OCI-LY3 (cell line): ENCODE results near the gene PTPRQ.
A peak's percentile ranks its signal among the peaks of the same experiment; 100 is the strongest.

Source experiments
- H2AFZ ChIP-seq: fragments of 200-600, 300-600 bp; shearing (Covaris generic); 2 replicates; pipeline ENCODE4 v1.6.0; 2014; ENCODE audit warnings: antibody characterized with exemption, low read depth, low read length
- H3K27ac ChIP-seq: fragments of 200-600, 300-600 bp; sonication (generic); 2 replicates; pipeline ENCODE4 v1.5.1; 2014; ENCODE audit warnings: mild to moderate bottlenecking, low read length, moderate library complexity, mixed read lengths
- H3K27me3 ChIP-seq: fragments of 200-600, 300-600 bp; sonication (generic); 2 replicates; pipeline ENCODE4 v1.6.1; 2014; ENCODE audit warnings: low read depth, low read length, mixed read lengths
- H3K36me3 ChIP-seq: fragments of 200-600, 300-600 bp; sonication (generic); replicated peaks from 2 replicates; pipeline ENCODE3; 2014; ENCODE audit warnings: low read depth, low read length, mixed read lengths
- H3K4me1 ChIP-seq: fragments of 300-600, 200-600 bp; sonication (generic); 2 replicates; pipeline ENCODE4 v1.6.1; 2014; ENCODE audit warnings: low read length, mixed read lengths
- H3K4me2 ChIP-seq: fragments of 200-600, 300-600 bp; sonication (generic); 2 replicates; pipeline ENCODE4 v1.6.1; 2014; ENCODE audit warnings: low read length, mixed read lengths
- H3K4me3 ChIP-seq: fragments of 300-600, 200-600 bp; sonication (generic); 2 replicates; pipeline ENCODE4 v1.5.1; 2014; ENCODE audit warnings: antibody characterized with exemption, mild to moderate bottlenecking, low read length, moderate library complexity
- H3K79me2 ChIP-seq: fragments of 300-600, 200-600 bp; shearing (Covaris generic); 2 replicates; pipeline ENCODE4 v1.6.1; 2014; ENCODE audit warnings: mild to moderate bottlenecking, low read length, mixed read lengths
- H3K9ac ChIP-seq: fragments of 300-600, 200-600 bp; shearing (Covaris generic); 2 replicates; pipeline ENCODE4 v1.6.0; 2014; ENCODE audit warnings: mild to moderate bottlenecking, low read length, moderate library complexity
- H3K9me3 ChIP-seq: fragments of 200-600, 300-600 bp; shearing (Covaris generic); 2 replicates; pipeline ENCODE4 v1.6.1; 2014; ENCODE audit warnings: low read length, mixed read lengths; ENCODE audit not compliant: insufficient read depth
- H4K20me1 ChIP-seq: fragments of 200-600, 300-600 bp; sonication (generic); 2 replicates; pipeline ENCODE4 v1.6.1; 2016; ENCODE audit warnings: low read length, mixed read lengths; ENCODE audit not compliant: insufficient read depth
- EZH2phosphoT487 ChIP-seq: fragments of 200-600 bp; shearing (Covaris generic); IDR thresholded peaks from 2 replicates; pipeline ENCODE4 v1.6.1; 2018; ENCODE audit warnings: antibody characterized with exemption, mixed run types, low read depth
- TF ChIP-seq, protein P1 (sequence below): fragments of 200-600, 300-600 bp; sonication (generic); IDR thresholded peaks from 2 replicates; pipeline ENCODE4 v1.5.1; 2014; ENCODE audit warnings: antibody characterized with exemption, low read length, low read depth

Gene PTPRQ

DNA sequence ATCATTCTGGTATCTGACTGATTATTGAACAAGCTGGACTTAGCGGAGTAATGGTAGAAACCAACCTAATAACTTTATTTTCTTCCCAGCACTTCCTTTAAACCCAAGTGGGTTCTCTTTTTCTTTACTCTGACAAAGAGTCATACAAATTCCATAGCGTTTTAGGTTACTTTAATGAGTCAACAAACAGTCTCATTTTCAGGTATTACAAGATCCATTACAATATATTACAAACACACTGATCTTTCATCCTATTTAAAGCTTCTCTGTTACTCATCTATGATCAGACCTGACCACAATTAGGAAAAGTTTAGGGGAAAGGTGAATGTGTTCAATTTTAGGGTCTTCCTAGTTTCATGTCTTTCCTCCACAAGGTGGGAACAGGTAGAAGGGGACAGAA lies 39.4 kb upstream of the PTPRQ start:
- Histone ChIP-seq H3K4me2 (no peak overlapping the region), H3K9ac (no peak overlapping the region), H3K4me3 (no peak overlapping the region), H4K20me1 (no peaks in the 10 kb centered on the region), H3K27ac (no peak overlapping the region), H3K27me3 (no peaks in the 10 kb centered on the region), H3K79me2 (no peaks in the 10 kb centered on the region), H3K36me3 (no peaks in the 10 kb centered on the region), H2AFZ (no peak overlapping the region), H3K9me3 (no peaks in the 10 kb centered on the region), H3K4me1 (no peaks in the 10 kb centered on the region)
- no peak for TF ChIP-seq EZH2phosphoT487
- TF ChIP-seq, protein P1, sequence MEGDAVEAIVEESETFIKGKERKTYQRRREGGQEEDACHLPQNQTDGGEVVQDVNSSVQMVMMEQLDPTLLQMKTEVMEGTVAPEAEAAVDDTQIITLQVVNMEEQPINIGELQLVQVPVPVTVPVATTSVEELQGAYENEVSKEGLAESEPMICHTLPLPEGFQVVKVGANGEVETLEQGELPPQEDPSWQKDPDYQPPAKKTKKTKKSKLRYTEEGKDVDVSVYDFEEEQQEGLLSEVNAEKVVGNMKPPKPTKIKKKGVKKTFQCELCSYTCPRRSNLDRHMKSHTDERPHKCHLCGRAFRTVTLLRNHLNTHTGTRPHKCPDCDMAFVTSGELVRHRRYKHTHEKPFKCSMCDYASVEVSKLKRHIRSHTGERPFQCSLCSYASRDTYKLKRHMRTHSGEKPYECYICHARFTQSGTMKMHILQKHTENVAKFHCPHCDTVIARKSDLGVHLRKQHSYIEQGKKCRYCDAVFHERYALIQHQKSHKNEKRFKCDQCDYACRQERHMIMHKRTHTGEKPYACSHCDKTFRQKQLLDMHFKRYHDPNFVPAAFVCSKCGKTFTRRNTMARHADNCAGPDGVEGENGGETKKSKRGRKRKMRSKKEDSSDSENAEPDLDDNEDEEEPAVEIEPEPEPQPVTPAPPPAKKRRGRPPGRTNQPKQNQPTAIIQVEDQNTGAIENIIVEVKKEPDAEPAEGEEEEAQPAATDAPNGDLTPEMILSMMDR = no peak

DNA sequence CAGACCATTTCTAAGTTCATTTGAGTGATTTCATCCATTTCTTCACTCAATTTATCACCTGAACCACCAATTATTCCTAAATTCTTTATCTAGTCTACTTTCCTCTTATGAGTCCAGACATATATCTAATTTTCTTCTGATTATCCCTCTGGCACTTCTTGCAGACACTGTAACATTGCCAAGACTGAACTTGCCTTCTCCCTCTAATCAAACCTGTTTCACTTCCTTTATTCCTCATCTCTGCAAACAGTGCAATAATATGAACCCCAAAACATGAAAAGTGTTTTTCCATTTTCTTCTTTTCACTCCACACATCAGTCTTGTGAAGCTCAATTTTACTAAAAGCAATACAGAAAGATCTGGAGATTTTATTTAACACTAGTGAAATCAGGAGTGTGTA lies 37.8 kb upstream of the PTPRQ start:
- Histone ChIP-seq H3K4me3 (no peak overlapping the region), H3K9me3 (no peaks in the 10 kb centered on the region), H3K79me2 (no peaks in the 10 kb centered on the region), H3K27ac (no peak overlapping the region), H3K9ac (no peak overlapping the region), H2AFZ (no peak overlapping the region), H3K4me1 (no peaks in the 10 kb centered on the region), H3K27me3 (no peaks in the 10 kb centered on the region), H3K36me3 (no peaks in the 10 kb centered on the region), H3K4me2 (no peak overlapping the region), H4K20me1 (no peaks in the 10 kb centered on the region)
- no peak for TF ChIP-seq EZH2phosphoT487
- TF ChIP-seq, protein P1 = no peak

DNA sequence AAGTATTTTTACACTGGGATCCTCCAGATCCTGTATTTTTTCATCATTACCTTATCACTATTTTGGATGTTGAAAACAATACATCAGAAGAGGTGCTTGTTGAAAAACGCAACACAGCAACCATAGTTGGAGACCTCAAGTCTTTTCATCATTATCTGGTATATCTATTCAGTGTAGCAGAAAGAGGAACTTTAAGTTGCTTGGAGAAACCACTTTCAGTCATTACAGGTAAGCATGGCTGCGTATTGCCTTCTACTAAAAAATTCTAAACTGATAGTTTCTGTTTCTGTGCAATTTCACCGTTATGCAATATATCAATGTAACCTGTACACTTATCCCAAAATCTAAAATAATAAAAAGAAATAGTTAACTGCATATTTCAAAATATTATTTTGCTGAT lies 32.2 kb upstream of the PTPRQ start:
- no peaks in the 10 kb centered on the region for H3K9me3 ChIP-seq
- H3K79me2 ChIP-seq = no peaks in the 10 kb centered on the region
- no peak overlapping the region for H3K9ac ChIP-seq
- H3K36me3 ChIP-seq = no peaks in the 10 kb centered on the region
- TF ChIP-seq, protein P1 = no peak
- TF ChIP-seq EZH2phosphoT487 = no peak
- H2AFZ ChIP-seq = no peak overlapping the region
- peak overlapping the region; percentile 32 for H3K4me2 ChIP-seq
- H3K27ac ChIP-seq = no peak overlapping the region
- H4K20me1 ChIP-seq = no peaks in the 10 kb centered on the region
- H3K27me3 ChIP-seq = no peaks in the 10 kb centered on the region
- H3K4me3 ChIP-seq = no peak overlapping the region
- H3K4me1 ChIP-seq = peaks cover 18% of the 10 kb centered on the region

DNA sequence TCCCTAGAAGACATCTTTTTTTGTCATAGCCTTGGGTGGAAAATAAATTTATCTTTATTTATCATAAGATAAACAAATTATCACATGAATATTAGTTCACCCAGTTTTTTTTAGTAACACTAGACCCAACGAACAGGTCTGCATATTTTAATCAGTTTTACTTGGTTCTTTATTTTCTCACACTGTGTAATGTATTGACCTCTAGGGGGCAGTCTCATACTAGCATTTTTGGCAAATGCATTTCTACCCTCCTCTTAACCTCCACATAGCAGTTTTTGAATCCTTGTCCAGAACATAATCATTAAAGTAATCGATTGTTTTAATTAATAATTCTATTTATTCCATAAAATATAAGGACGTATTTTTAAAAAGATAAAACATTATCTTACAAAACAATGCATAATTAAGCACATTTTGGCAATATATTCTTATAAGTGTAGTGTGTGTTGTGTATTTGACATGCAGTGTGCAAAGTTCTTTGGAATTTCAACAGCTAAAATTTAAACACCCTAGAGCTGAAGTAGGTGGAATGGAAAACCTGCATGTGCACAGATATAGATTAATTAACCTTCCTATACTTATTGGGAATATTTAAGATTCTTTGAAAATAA lies 31.6 kb upstream of the PTPRQ start:
- Histone ChIP-seq H3K4me1 (peaks cover 18% of the 10 kb centered on the region), H3K27ac (no peak overlapping the region), H2AFZ (no peak overlapping the region), H3K36me3 (no peaks in the 10 kb centered on the region), H3K4me2 (peak overlapping the region; percentile 32), H4K20me1 (no peaks in the 10 kb centered on the region), H3K4me3 (no peak overlapping the region; the same call in 1 of the 2 replicates), H3K27me3 (no peaks in the 10 kb centered on the region), H3K9ac (no peak overlapping the region), H3K79me2 (no peaks in the 10 kb centered on the region), H3K9me3 (no peaks in the 10 kb centered on the region)
- TF ChIP-seq, protein P1 = peak; percentile 79
- no peak for TF ChIP-seq EZH2phosphoT487
